ENCODE measurements around the gene LAMB4.

Gene LAMB4, protein sequence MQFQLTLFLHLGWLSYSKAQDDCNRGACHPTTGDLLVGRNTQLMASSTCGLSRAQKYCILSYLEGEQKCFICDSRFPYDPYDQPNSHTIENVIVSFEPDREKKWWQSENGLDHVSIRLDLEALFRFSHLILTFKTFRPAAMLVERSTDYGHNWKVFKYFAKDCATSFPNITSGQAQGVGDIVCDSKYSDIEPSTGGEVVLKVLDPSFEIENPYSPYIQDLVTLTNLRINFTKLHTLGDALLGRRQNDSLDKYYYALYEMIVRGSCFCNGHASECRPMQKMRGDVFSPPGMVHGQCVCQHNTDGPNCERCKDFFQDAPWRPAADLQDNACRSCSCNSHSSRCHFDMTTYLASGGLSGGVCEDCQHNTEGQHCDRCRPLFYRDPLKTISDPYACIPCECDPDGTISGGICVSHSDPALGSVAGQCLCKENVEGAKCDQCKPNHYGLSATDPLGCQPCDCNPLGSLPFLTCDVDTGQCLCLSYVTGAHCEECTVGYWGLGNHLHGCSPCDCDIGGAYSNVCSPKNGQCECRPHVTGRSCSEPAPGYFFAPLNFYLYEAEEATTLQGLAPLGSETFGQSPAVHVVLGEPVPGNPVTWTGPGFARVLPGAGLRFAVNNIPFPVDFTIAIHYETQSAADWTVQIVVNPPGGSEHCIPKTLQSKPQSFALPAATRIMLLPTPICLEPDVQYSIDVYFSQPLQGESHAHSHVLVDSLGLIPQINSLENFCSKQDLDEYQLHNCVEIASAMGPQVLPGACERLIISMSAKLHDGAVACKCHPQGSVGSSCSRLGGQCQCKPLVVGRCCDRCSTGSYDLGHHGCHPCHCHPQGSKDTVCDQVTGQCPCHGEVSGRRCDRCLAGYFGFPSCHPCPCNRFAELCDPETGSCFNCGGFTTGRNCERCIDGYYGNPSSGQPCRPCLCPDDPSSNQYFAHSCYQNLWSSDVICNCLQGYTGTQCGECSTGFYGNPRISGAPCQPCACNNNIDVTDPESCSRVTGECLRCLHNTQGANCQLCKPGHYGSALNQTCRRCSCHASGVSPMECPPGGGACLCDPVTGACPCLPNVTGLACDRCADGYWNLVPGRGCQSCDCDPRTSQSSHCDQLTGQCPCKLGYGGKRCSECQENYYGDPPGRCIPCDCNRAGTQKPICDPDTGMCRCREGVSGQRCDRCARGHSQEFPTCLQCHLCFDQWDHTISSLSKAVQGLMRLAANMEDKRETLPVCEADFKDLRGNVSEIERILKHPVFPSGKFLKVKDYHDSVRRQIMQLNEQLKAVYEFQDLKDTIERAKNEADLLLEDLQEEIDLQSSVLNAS (N-terminal part only)

DNA sequence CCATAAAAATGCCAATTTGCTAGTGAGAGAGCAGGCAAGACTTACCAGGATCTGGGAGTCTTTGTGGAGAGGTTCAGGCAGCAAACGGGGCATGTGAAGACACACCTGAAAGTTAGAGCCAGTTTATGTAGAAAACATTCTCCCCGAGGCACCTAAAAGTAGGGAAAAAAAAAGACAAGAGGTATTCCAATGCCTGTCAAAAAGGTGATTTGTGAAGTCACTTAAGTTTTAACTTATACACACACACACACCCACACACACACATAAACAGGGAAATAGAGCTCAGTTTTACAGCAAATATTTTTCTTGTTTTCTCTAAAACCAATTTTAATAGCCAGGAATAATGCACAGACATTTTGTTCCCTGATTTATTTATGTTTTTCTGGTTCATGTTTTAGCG lies at the start of gene LAMB4:
Gene LAMB4, minus strand, starts transcription at position 101 of the 400 bp plus-strand sequence. CDS start 7,197 bp downstream, outside the sequence.
- DNase-seq (ENCODE audit: low spot score), result no peak

DNA sequence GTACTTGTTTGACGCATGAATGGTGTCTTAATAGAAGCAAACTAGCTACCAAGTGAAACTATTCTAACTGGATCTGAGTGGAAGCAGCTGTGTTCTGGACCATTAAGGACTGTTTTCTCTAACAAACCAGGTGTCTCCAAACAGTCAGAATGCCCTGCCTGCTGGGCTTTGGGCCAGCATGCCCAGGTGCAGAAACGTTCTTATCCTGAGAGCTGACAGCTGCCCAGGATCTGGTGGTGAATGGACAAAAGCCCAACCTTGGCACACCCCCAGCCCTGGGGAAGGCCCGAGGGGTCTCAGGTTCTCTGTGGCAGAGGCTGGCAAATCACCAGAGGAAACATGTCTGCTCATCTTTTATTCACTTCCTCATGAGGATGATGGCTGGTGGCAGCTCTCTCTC lies 48.2 kb upstream of the LAMB4 start:
- DNase-seq (ENCODE audit: low spot score), result no peak

DNA sequence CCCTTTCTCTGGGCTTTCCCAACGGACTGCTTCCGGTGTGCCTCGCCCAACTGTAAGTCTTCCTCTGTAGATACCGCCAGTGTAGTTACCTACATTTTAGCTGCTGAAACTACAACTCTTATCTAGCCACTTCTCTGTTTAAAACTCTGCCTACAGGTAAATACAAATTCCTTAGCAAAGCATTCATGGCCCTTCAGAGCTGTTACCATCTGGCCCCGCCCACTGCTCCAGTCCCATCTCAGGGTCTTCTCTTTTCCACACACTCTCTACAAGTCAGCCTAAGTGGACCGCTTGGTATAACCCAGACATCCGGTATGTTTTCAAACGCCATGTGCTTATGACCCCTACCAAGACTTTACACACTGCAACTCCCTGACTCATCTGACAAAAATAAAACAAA lies 41.0 kb upstream of the LAMB4 start:
- no peak for DNase-seq (ENCODE audit: low spot score)

DNA sequence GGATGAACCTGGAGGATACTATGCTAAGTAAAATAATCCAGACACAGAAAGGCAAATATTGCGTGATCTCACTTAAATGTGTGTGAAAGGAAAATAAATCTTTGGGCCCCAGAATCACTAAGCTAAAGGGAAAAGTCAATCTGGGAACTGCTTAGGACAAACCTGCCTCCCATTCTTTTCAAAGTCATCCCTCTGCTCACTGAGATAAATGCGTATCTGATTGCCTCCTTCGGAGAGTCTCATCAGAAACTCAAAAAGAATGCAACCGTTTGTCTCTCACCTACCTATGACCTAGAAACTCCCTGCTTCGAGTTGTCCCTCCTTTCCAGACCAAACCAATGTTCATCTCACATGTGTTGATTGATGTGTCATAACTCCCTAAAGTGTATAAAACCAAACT lies 40.1 kb upstream of the LAMB4 start:
- no peak for DNase-seq (ENCODE audit: low spot score)

DNA sequence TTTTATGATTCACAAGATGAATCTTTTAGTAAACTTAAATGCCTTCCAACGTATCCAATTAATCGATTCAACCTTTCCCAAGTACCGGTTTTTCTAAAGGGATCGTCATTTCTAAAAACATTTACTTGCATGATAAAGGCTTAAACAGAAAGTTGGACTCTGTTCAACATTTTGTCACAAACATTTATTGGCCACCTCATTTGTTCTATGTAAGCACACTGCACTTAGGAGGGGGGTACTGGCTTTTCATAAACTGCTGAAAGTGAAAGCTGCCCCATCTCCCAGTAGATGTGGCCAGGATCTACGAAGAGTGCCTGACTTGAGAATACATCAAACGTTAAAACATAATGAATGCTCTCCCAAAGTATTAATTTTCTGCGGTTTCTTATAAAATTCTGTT lies 37.3 kb upstream of the LAMB4 start:
- DNase-seq (ENCODE audit: low spot score), result peak; percentile 29

DNA sequence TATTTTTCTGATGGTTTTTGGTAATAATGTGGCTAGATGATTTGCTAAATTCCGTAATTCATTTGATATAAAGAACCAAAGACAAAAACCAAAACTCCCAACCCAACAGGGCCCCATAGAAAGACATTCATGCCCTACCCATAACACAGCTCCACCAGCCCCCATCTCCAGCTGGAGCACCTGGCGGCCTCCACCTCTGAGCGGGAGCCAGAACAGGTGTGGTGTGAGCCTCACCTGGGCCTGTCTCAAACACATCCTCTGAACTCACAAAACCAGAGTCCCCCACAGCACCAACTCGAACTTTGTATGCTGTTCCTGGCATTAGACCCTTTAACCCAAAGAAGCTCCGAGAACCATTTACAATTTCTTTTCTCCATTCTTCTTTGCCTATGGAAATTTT lies 36.5 kb upstream of the LAMB4 start:
- DNase-seq (ENCODE audit: low spot score), result no peak

DNA sequence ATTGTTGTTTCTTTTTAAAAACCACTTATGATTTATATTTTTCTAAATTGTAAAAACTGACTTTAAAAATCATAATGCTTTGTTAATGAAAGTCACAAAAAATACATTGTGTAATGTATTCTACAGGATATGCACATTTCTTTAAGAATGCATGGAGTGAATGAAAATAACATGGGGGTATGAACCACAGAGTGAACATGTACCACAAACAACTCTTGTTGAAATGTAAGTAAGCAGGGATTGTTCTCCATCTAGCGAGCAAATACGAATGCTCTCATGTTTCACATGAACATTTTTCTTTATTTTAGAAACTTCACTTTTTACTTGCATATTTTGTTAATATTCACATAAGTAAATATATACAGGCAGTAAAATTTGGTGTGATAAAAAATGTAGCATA lies 35.6 kb upstream of the LAMB4 start:
- DNase-seq (ENCODE audit: low spot score), result no peak

DNA sequence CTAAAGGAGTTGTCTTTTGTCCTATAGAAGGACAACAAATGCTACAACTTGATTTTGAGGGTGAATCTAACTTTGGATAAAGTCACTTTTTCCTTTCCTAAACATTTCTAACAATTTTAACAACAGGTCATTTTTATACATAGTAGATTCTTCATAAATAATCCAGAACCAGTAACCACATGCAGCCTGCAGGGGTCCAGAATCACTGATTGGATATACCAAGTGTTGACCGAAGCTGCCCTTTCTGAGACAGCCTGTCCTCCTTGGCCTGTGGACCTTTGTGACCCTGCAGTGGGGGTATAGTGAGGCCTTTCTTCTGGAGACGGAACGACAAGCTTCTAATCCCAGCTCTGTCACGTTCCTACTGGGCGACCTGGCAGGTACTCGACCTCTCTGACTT lies 34.8 kb upstream of the LAMB4 start:
- DNase-seq (ENCODE audit: low spot score), result no peak

DNA sequence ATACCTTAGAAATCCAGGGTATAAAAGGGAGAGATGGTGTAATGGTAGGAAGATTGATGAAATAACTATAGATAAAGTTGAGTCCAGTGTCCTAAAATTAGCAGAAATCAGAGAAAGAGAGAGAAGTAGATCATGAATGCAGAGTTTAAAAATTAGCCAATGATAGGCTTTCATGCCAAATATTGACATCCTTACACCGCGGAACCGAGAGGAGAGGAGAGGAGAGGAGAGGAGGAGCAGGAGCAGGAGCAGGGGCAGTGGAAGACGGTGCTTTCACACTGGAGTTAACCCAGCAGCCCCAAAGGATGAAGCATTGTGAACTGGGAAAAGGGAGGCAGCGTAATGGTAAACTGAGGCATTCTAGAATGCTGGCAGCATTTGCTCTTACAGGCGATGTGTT lies 34.2 kb upstream of the LAMB4 start:
- DNase-seq (ENCODE audit: low spot score), result no peak

DNA sequence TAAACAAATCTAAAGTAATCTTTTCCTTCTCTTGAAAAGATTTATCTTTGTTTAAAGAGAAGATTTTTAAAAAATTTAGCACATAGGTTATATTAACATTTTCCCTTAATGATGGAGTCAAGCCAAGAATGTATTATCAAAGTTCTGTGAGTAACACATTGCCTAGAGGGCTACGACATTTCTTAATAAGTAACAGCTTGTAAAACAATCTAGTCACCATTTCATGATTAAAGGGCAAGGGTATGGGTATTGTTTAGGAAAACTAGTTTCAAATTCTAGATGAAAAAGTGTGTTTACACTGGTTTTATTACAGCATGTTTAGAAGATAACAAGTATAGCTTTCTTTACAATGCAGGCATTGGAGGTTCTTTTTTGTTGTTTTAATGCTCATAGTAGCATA lies 28.6 kb upstream of the LAMB4 start:
- DNase-seq (ENCODE audit: low spot score), result no peak

DNA sequence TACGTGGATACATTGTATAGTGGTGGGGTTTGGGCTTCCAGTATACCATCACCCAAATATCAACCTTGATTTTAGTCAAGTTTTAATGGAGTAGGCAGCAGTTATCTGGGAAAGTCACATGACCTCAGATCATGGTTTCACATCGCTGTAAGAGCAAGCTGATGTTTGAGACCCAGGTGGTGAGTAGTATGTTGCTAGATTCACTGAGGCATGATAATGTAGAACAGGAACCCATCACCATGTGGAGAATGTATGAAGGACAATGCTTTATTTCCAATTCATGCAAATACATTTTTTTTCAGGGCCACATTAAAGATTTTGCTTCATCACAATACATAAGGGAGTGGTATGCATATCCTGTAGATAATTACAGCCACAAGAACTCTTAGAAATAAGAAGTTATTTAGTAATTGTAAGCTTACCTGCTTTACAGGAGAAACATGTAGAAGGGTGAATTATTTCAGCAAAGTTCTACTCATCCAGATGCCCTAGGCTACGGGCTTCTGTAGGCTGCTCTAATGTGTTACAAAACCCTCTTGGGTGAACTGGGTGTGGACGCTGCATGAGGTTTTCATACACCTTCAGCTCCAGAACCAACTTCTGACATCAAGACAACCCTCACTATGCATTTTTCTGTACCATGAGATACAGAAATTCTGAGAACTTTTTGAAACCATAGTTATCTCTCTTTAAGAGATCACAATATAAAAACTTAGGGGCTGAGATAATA lies 27.6 kb upstream of the LAMB4 start:
- DNase-seq (ENCODE audit: low spot score), result no peak

DNA sequence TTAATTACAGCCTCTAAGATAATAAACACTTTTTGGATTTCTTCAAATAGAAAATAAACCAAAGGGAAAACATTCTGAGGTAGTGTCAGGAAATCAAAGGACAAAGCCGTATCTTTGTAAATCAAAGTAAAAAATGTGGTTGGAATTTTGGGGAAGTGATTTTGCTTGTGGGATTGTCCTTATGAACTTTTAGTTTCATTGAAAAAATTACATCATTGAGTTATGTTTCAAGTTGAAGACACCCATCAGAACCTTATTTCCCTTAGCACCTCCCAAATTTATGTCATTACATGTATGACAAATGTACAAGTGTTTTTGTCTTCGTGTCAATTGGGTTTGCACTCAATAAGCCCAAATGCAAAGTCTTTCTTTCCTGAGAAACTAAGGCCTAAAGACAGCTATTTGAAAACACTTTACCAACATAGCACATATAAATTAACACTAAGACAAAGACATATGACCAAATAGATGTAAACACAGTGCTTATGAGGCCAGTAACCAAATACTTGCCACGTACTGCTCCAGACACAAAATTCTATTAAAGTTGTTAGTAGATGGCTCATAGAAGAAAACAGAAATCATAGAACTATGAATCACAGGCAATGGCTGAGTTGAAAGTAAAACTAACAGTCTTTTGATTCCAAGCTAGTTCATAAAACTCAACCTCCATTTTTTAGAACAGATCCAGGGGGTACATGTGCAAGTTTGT lies 26.9 kb upstream of the LAMB4 start:
- DNase-seq (ENCODE audit: low spot score), result no peak

DNA sequence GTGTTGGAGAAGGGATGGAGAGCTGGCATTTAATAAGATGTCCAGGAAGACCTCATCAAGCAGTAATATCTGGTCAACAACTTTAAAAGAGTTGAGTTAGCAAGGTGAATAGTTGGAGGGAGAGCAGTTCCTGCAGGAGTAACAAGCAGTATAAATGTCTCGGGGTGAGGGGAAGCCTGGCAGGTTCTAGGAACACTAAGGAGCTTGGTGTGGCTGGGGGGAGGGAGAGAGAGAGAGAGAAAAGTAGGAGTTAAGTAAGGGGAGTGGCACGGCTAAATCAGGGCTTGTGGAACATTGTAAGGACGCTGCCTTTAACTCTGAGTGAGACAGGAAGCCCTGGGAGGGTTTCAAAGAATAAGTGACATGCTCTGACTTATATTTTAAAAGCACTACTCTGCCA lies 22.0 kb upstream of the LAMB4 start:
- no peak for DNase-seq (ENCODE audit: low spot score)

DNA sequence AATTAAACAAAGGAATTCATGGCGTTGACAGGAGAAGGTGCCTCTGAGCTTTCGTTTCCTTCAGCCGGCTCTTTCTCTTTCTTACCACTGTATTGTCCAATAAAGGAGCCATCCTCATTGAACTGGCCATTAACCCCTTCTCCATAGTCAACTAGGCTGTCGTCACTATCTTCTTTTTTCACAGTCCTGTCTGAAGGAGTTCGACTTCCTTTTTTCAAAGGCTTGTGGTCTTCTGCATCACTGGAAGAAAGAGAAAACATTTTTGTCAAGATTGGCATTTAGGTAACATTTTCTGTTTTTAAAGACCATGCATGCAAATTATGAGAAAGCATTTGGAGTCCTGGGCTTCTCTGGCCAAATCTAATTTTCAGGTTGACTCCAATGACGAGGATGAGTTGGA lies 19.7 kb upstream of the LAMB4 start:
- no peak for DNase-seq (ENCODE audit: low spot score)

DNA sequence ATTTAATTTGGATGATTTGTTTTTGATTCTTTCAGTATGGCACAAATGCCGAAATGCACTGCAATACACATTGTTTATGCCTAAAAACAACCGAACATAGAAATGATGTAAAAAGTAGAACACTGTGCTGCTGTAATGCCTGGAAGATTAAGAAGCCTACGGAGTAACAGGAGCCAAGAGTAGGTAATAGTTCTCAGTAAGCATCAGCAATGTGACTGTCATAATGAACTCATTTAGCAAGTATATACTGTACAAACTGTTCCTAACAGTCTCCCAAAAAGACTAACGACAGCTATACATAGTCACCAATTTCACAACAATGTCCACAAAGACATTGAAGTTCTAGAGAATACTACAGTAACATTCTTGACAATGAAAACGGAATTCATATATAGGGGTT lies 19.0 kb upstream of the LAMB4 start:
- DNase-seq (ENCODE audit: low spot score), result no peak

DNA sequence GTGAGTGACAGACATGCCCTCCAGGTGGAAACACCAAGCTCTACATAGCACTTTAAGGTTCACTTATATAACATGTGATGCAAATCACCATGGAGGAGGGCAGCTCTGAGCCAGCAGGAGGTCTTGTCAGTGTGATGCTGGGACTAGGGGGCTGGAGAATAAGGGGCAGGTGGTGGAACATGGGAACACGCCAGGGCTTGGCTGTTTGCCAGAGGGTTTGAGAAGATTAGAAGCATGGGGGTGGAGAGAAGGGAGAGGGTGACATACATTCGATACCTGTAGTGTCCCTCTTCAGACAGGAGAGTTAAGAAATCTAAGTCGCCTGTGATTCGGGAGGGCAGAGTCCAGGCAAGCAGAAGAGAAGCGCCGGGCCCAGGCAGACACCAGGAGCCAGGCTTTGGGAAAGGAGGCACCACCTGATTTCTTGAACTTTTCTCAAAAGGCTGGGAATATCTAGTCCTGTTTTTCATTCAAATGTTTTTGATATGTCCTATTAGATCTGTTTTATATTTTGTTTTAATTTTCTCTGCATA lies 16.9 kb upstream of the LAMB4 start:
- DNase-seq (ENCODE audit: low spot score), result no peak

DNA sequence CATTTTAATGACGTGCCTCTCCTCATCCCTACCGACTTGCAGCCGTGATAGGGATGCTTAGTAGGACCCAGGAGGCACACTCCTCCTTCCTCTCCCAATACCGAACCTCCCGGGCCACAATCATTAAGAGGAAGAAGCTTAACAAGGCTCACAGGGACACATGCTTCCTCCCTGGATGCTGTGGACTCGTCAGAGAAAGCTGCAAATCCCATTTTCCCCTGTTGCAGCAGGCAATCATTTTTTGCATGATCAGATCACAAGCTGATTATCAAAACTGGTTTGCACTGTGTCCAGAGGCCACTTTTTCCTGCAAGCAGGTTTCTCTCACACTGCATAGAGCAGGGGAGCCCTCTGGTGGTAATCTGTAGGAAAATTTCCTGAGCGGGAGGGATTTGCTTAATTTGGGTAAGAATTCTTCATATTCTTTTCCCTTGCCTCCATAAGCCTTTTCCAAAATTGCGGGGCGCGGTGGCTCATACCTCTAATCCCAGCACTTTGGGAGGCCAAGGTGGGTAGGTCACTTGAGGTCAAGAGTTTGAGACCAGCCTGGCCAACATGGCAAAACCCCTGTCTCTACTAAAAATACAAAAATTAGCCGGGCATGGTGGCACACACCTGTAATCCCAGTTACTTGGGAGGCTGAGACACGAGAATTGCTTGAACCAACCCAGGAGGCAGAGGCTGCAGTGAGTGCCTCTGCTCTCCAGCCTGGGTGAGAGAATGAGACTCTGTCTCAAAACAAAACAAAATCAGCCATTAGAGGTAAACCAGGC lies 16.1 kb upstream of the LAMB4 start:
- peak; percentile 81 for DNase-seq (ENCODE audit: low spot score)

DNA sequence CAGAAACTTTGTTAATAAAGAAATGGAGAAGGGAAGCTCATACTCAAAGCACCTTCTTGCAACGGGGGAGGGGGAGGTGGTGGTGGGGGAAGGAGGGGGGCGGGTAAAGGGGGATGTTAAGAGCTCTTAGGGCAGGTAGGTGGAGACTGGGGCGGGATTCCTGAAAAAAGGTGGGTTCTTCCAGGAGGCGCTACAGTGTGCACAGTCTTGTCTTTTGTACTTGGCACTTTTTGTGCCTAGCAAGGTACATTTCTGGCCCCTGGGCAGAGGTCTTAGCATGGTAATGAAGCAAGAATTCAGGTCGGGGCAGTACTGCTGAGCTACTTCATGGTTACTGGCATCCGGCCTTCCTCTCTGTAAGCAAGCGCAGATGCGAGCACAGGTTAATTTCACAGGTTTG lies 15.2 kb upstream of the LAMB4 start:
- DNase-seq (ENCODE audit: low spot score), result no peak

DNA sequence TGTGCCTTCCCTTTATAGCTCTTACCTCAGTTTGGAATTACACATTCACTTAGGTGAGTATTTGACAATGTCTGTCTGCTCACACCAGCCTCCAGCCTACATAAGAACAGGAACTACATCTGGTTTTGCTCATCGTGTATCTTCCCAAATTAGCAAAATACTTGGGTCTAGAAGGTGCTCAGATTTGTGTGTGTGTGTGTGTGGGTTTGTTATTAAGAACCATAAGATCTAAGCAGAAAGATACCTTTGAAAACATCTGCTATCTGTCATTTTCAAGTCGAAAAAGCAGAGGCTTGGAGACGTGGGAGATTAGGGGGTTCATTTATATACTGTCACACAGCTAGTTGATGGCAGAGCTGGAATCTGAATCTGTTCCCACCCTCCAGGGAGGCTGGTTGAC lies 14.8 kb upstream of the LAMB4 start:
- no peak for DNase-seq (ENCODE audit: low spot score)

Measured in GM03348 (cell line).